Measurements from ENCODE around the gene PAPSS2.
"Not testable (repeated sequence)": the region's sequence is repeated elsewhere in the genome, so short reads cannot be mapped to it uniquely, and the experiment has no call there.

PAPSS2 gene

GRCh38 chr10:87706731-87707130 is 47.1 kb downstream of the PAPSS2 start:
- DNase-seq (ENCODE audit: low read depth), result no peak

GRCh38 chr10:87707254-87707653 is 47.6 kb downstream of the PAPSS2 start:
- no peak for DNase-seq (ENCODE audit: low read depth)

GRCh38 chr10:87712913-87713616 is 53.4 kb downstream of the PAPSS2 start:
- no peak for DNase-seq (ENCODE audit: low read depth)

GRCh38 chr10:87713707-87714106 is 54.0 kb downstream of the PAPSS2 start:
- no peak for DNase-seq (ENCODE audit: low read depth)

GRCh38 chr10:87715552-87716347 is 56.1 kb downstream of the PAPSS2 start:
- DNase-seq (ENCODE audit: low read depth), result no peak

GRCh38 chr10:87716348-87716670 is 56.6 kb downstream of the PAPSS2 start:
- DNase-seq (ENCODE audit: low read depth), result no peak

GRCh38 chr10:87720665-87721064 is 61.0 kb downstream of the PAPSS2 start:
- DNase-seq (ENCODE audit: low read depth), result no peak

GRCh38 chr10:87721781-87722180 is 62.1 kb downstream of the PAPSS2 start:
- DNase-seq (ENCODE audit: low read depth), result no peak

GRCh38 chr10:87722716-87723115 is 63.0 kb downstream of the PAPSS2 start:
- DNase-seq (ENCODE audit: low read depth), result no peak

- no peak for DNase-seq (ENCODE audit: low read depth)
Measured at GRCh38 chr10:87723500-87723899, 63.8 kb downstream of the PAPSS2 start.

- DNase-seq (ENCODE audit: low read depth), result no peak
Measured at GRCh38 chr10:87724789-87725188, 65.1 kb downstream of the PAPSS2 start.

GRCh38 chr10:87729940-87730339 is 70.3 kb downstream of the PAPSS2 start:
- DNase-seq (ENCODE audit: low read depth), result no peak

GRCh38 chr10:87733081-87733480 is 73.4 kb downstream of the PAPSS2 start:
- no peak for DNase-seq (ENCODE audit: low read depth)

- no peak for DNase-seq (ENCODE audit: low read depth)
Measured at GRCh38 chr10:87734987-87735827, 75.5 kb downstream of the PAPSS2 start.

GRCh38 chr10:87738253-87738652 is 78.6 kb downstream of the PAPSS2 start:
- not testable (repeated sequence) for DNase-seq (ENCODE audit: low read depth)

- no peak for DNase-seq (ENCODE audit: low read depth)
Measured at GRCh38 chr10:87739703-87740102, 80.0 kb downstream of the PAPSS2 start.

GRCh38 chr10:87740254-87740655 is 80.6 kb downstream of the PAPSS2 start:
- DNase-seq (ENCODE audit: low read depth), result no peak

- DNase-seq (ENCODE audit: low read depth), result not testable (repeated sequence)
Measured at GRCh38 chr10:87742992-87743610, 83.4 kb downstream of the PAPSS2 start.

- no peak for DNase-seq (ENCODE audit: low read depth)
Measured at GRCh38 chr10:87744606-87745005, 84.9 kb downstream of the PAPSS2 start.

GRCh38 chr10:87746911-87747310 is 87.2 kb downstream of the PAPSS2 start:
- DNase-seq (ENCODE audit: low read depth), result no peak

GRCh38 chr10:87748244-87748643 is 88.6 kb downstream of the PAPSS2 start:
- not testable (repeated sequence) for DNase-seq (ENCODE audit: low read depth)

- no peak for DNase-seq (ENCODE audit: low read depth)
Measured at GRCh38 chr10:87750001-87750671, 90.5 kb downstream of the PAPSS2 start.
